Caco-2 (cell line): Measurements from ENCODE around the gene ATP2C2. TPM values are rescaled to one million over a fixed set of nuclear protein-coding genes. Genes with fewer than 3 reads are reported as not detected.

ENCODE experiments used
- BruUV-seq: library from RNA; stranded (reverse); fragments of 400-500 nt; replicated peaks from 2 replicates; lab custom pipeline; 2021; lab: Mats Ljungman, UMichigan
- CTCF ChIA-PET: fragments of 300-600 bp; sonication (Branson Sonifier 250); formaldehyde crosslinking; loops from one replicate; lab custom pipeline; 2022; ENCODE audit warnings: antibody characterized with exemption; lab: Charles Lee
- POLR2A ChIA-PET: fragments of 300-600 bp; sonication (Branson Sonifier 250); formaldehyde crosslinking; loops from one replicate; lab custom pipeline; 2022; ENCODE audit warnings: antibody characterized with exemption; lab: Charles Lee
- DNase-seq, 2 experiments: peaks; one replicate each; pipeline versions ENCODE4 v3.0.0 to v3.0.0-alpha.2; 2020 to 2022
- H3K27me3 ChIP-seq: replicated peaks from 2 replicates; pipeline ENCODE4 v1.6.0; 2011; ENCODE audit warnings: low read length; ENCODE audit not compliant: control insufficient read depth, insufficient read depth
- H3K36me3 ChIP-seq: 2 replicates; pipeline ENCODE4 v1.5.1; 2011; ENCODE audit warnings: low read length; ENCODE audit not compliant: control insufficient read depth, insufficient read depth
- H3K4me1 ChIP-seq: fragments of 250-450 bp; sonication (Bioruptor Pico); 2 replicates; pipeline ENCODE4 v1.5.1; 2020; ENCODE audit warnings: mild to moderate bottlenecking
- H3K4me3 ChIP-seq: 2 replicates; pipeline ENCODE4 v1.5.1; 2011; ENCODE audit warnings: low read depth, mild to moderate bottlenecking, control low read depth, low read length
- H3K9me3 ChIP-seq: fragments of 250-450 bp; sonication (Bioruptor Pico); 2 replicates; pipeline ENCODE4 v1.5.1; 2020; ENCODE audit warnings: mild to moderate bottlenecking, moderate library complexity
- H3K27ac Mint-ChIP-seq: one replicate; pipeline ENCODE4 v1.8.0; 2022; ENCODE audit warnings: mixed read lengths; ENCODE audit not compliant: unreplicated experiment
- H3K27me3 Mint-ChIP-seq: one replicate; pipeline ENCODE4 v1.8.0; 2022; ENCODE audit warnings: mixed read lengths; ENCODE audit not compliant: insufficient read depth, unreplicated experiment
- H3K36me3 Mint-ChIP-seq: one replicate; pipeline ENCODE4 v1.8.0; 2022; ENCODE audit warnings: mild to moderate bottlenecking, mixed read lengths; ENCODE audit not compliant: insufficient read depth, unreplicated experiment
- H3K4me1 Mint-ChIP-seq: one replicate; pipeline ENCODE4 v1.8.0; 2022; ENCODE audit warnings: low read depth, mixed read lengths; ENCODE audit not compliant: unreplicated experiment
- H3K4me3 Mint-ChIP-seq: one replicate; pipeline ENCODE4 v1.8.0; 2022; ENCODE audit warnings: mild to moderate bottlenecking, moderate library complexity, mixed read lengths; ENCODE audit not compliant: unreplicated experiment
- H3K9me3 Mint-ChIP-seq: one replicate; pipeline ENCODE4 v1.8.0; 2022; ENCODE audit warnings: mixed read lengths; ENCODE audit not compliant: unreplicated experiment
- CTCF ChIP-seq, 2 experiments: fragments of 200-600 bp in 1 of 2; IDR thresholded peaks; 1 replicate in 1 of 2; 2 replicates in 1 of 2; pipeline versions ENCODE4 v1.5.1 to v1.8.0; 2011 to 2022; ENCODE audit warnings: antibody characterized with exemption in 1 of 2, control low read depth in 1 of 2, inconsistent platforms in 1 of 2, low read depth in 1 of 2, low read length in 1 of 2, mild to moderate bottlenecking in 1 of 2, moderate library complexity in 1 of 2; ENCODE audit not compliant: insufficient read depth in 1 of 2, severe bottlenecking in 1 of 2, unreplicated experiment in 1 of 2
- intact Hi-C: fragments of 100-400 bp; cut with micrococcal nuclease; formaldehyde crosslinking; loops from one replicate; pipeline ENCODE4 v1.10.0; 2022; ENCODE audit not compliant: unreplicated experiment
- total RNA-seq: library from RNA; stranded (reverse); gene quantifications from 2 replicates; pipeline ENCODE4 v1.2.3, GENCODE V29; 2022

Gene ATP2C2
- total RNA-seq, 1 experiment from 2014 or later: 47.0 TPM

GRCh38 chr16:84486551-84487235, 118.4 kb downstream of the ATP2C2 start:
- ChIA-PET POLR2A (no interaction called here), CTCF (interaction anchor here (0.5 to 1.7 kb wide), 5 partner anchors 23 to 339 kb away, joined by 3 to 8 read pairs (median 3); partner anchors contain the start of gene TAF1C)

GRCh38 chr16:84487358-84487757, 119.0 kb downstream of the ATP2C2 start:
- no peaks in the 10 kb centered on the region for H3K27me3 Mint-ChIP-seq
- H3K36me3 Mint-ChIP-seq: peaks cover 29% of the 10 kb centered on the region
- H3K4me1 Mint-ChIP-seq: no peaks in the 10 kb centered on the region
- CTCF ChIA-PET: interaction anchor here (0.6 to 1.7 kb wide), 3 partner anchors 210 to 340 kb away, joined by 3 to 8 read pairs (median 7); no protein-coding TSS in a partner anchor
- Histone ChIP-seq H3K4me1 (no peaks in the 10 kb centered on the region), H3K27me3 (no peaks in the 10 kb centered on the region), H3K36me3 (peaks cover 1% of the 10 kb centered on the region), H3K9me3 (no peaks in the 10 kb centered on the region), H3K4me3 (no peak overlapping the region)
- POLR2A ChIA-PET: no interaction called here
- no peak for DNase-seq
- no TSS peak for BruUV-seq
- no peaks in the 10 kb centered on the region for H3K9me3 Mint-ChIP-seq
- intact Hi-C loops: loop anchor here (10.0 kb wide), 2 partner anchors 303 to 403 kb away; partner anchors contain the start of gene TAF1C
- TF ChIP-seq CTCF (IDR thresholded peaks at IDR 0.05; ENCODE audit: insufficient read depth in 1 of 2, low read depth in 1 of 2, low read length in 1 of 2, severe bottlenecking in 1 of 2, unreplicated experiment in 1 of 2): no peak
- H3K27ac Mint-ChIP-seq: no peak overlapping the region
- no peak overlapping the region for H3K4me3 Mint-ChIP-seq

More at GRCh38 chr16:84486551-84487235, 118.4 kb downstream of the ATP2C2 start:
- Mint-ChIP-seq H3K27ac (no peak overlapping the region), H3K9me3 (no peaks in the 10 kb centered on the region), H3K4me3 (no peak overlapping the region), H3K4me1 (no peaks in the 10 kb centered on the region), H3K36me3 (peaks cover 33% of the 10 kb centered on the region), H3K27me3 (no peaks in the 10 kb centered on the region)
- no peak for DNase-seq
- Histone ChIP-seq H3K4me1 (no peaks in the 10 kb centered on the region), H3K36me3 (peaks cover 1% of the 10 kb centered on the region), H3K4me3 (no peak overlapping the region), H3K9me3 (no peaks in the 10 kb centered on the region), H3K27me3 (no peaks in the 10 kb centered on the region)
- intact Hi-C loops: loop anchor here (10.0 kb wide), 2 partner anchors 302 to 402 kb away; partner anchors contain the start of gene TAF1C
- BruUV-seq: no TSS peak
- TF ChIP-seq CTCF (IDR thresholded peaks at IDR 0.05; ENCODE audit: insufficient read depth in 1 of 2, low read depth in 1 of 2, low read length in 1 of 2, severe bottlenecking in 1 of 2, unreplicated experiment in 1 of 2): no peak

GRCh38 chr16:84489131-84489530, 120.8 kb downstream of the ATP2C2 start:
- Mint-ChIP-seq H3K36me3 (peaks cover 36% of the 10 kb centered on the region), H3K4me3 (no peak overlapping the region), H3K27me3 (no peaks in the 10 kb centered on the region), H3K4me1 (no peaks in the 10 kb centered on the region), H3K27ac (no peak overlapping the region), H3K9me3 (no peaks in the 10 kb centered on the region)
- BruUV-seq: no TSS peak
- TF ChIP-seq CTCF (IDR thresholded peaks at IDR 0.05; ENCODE audit: insufficient read depth in 1 of 2, low read depth in 1 of 2, low read length in 1 of 2, severe bottlenecking in 1 of 2, unreplicated experiment in 1 of 2): no peak
- Histone ChIP-seq H3K36me3 (peaks cover 1% of the 10 kb centered on the region; the same call in 1 of the 2 replicates), H3K27me3 (no peaks in the 10 kb centered on the region), H3K9me3 (no peaks in the 10 kb centered on the region), H3K4me1 (no peaks in the 10 kb centered on the region), H3K4me3 (no peak overlapping the region)
- ChIA-PET CTCF (no interaction called here), POLR2A (no interaction called here)
- no peak for DNase-seq
- intact Hi-C loops: loop anchor here (10.0 kb wide), 2 partner anchors 304 to 404 kb away; partner anchors contain the start of gene TAF1C
